PC-9 (cell line): ENCODE results near the gene TP53RK. TPM values are rescaled to one million over a fixed set of nuclear protein-coding genes. Genes with fewer than 3 reads are reported as not detected.

Experiments
- BruUV-seq: library from RNA; stranded (reverse); fragments of 400-500 nt; replicated peaks from 2 replicates; lab custom pipeline; 2021; lab: Mats Ljungman, UMichigan
- CTCF ChIA-PET: fragments of 300-600 bp; sonication (Branson Sonifier 250); formaldehyde crosslinking; loops from one replicate; lab custom pipeline; 2022; ENCODE audit warnings: antibody characterized with exemption; lab: Charles Lee
- POLR2A ChIA-PET: fragments of 300-600 bp; sonication (Branson Sonifier 250); formaldehyde crosslinking; loops from one replicate; lab custom pipeline; 2022; ENCODE audit warnings: antibody characterized with exemption; ENCODE audit not compliant: unreplicated experiment; lab: Charles Lee
- DNase-seq, 2 experiments: peaks; one replicate each; pipeline versions ENCODE4 v3.0.0 to v3.0.0-alpha.2; 2015 to 2022; ENCODE audit warnings: mixed read lengths in 1 of 2
- H2AFZ ChIP-seq: fragments of 200-600 bp; sonication (generic); 2 replicates; pipeline ENCODE4 v1.8.1; 2017; ENCODE audit warnings: antibody characterized with exemption
- H3F3A ChIP-seq: fragments of 200-600 bp; sonication (generic); 2 replicates; pipeline ENCODE4 v1.8.1; 2017; ENCODE audit warnings: antibody characterized with exemption, mild to moderate bottlenecking, low read depth; ENCODE audit not compliant: insufficient read depth
- H3K27ac ChIP-seq: fragments of 200-600 bp; sonication (generic); 2 replicates; pipeline ENCODE4 v1.6.1; 2016; ENCODE audit warnings: mixed run types
- H3K27me3 ChIP-seq: fragments of 200-600 bp; sonication (generic); 2 replicates; pipeline ENCODE4 v1.6.1; 2016; ENCODE audit warnings: low read depth, mixed run types; ENCODE audit not compliant: insufficient read depth
- H3K36me3 ChIP-seq: fragments of 200-600 bp; sonication (generic); 2 replicates; pipeline ENCODE4 v1.6.1; 2016; ENCODE audit warnings: low read depth, mixed run types
- H3K4me1 ChIP-seq: fragments of 200-600 bp; sonication (generic); replicated peaks from 2 replicates; pipeline ENCODE4 v1.6.1; 2016; ENCODE audit warnings: mixed run types; ENCODE audit not compliant: insufficient read depth
- H3K4me2 ChIP-seq: fragments of 200-600 bp; sonication (generic); 2 replicates; pipeline ENCODE4 v1.6.1; 2017; ENCODE audit warnings: mixed run types
- H3K4me3 ChIP-seq: fragments of 200-600 bp; sonication (generic); 2 replicates; pipeline ENCODE4 v1.6.1; 2016; ENCODE audit warnings: mixed run types
- H3K79me2 ChIP-seq: fragments of 200-600 bp; sonication (generic); 2 replicates; pipeline ENCODE4 v1.6.1; 2017; ENCODE audit warnings: low read depth, mixed run types
- H3K9me2 ChIP-seq: fragments of 200-600 bp; sonication (generic); 2 replicates; pipeline ENCODE4 v1.8.1; 2017; ENCODE audit warnings: mild to moderate bottlenecking; ENCODE audit not compliant: insufficient read depth
- H3K9me3 ChIP-seq: fragments of 200-600 bp; sonication (generic); 2 replicates; pipeline ENCODE4 v1.8.1; 2016; ENCODE audit warnings: low read depth; ENCODE audit not compliant: insufficient read depth
- H4K20me1 ChIP-seq: fragments of 200-600 bp; sonication (generic); 2 replicates; pipeline ENCODE4 v1.8.1; 2017; ENCODE audit not compliant: insufficient read depth
- CTCF ChIP-seq: fragments of 200-600 bp; sonication (generic); conservative IDR thresholded peaks from 2 replicates; pipeline ENCODE4 v1.6.1; 2017; ENCODE audit warnings: mixed run types, antibody characterized with exemption, mild to moderate bottlenecking, moderate library complexity
- EZH2 ChIP-seq: fragments of 200-600 bp; sonication (generic); IDR thresholded peaks from 2 replicates; pipeline ENCODE4 v1.8.0; 2017; ENCODE audit warnings: antibody characterized with exemption, low read depth
- intact Hi-C: fragments of 100-400 bp; cut with micrococcal nuclease; formaldehyde crosslinking; loops from one replicate; pipeline ENCODE4 v1.10.0; 2022; ENCODE audit not compliant: unreplicated experiment
- total RNA-seq: library from RNA; stranded (reverse); gene quantifications from 2 replicates; pipeline ENCODE4 v1.2.3, GENCODE V29; 2021

The TP53RK gene
- total RNA-seq, 1 experiment from 2014 or later, result 10.4 TPM

- no peaks in the 10 kb centered on the region for H3K36me3 ChIP-seq
- no peaks in the 10 kb centered on the region for H3K79me2 ChIP-seq
- H3K4me3 ChIP-seq, result peak within 1 kb of the TSS; percentile 77
- no peaks in the 10 kb centered on the region for H3K9me2 ChIP-seq
- peaks cover 10% of the 10 kb centered on the region for H3K4me1 ChIP-seq
- H3K4me2 ChIP-seq, result peak within 1 kb of the TSS; percentile 78
- ChIA-PET CTCF (no interaction called here), POLR2A (no interaction called here)
- H3K9me3 ChIP-seq, result peaks cover 8% of the 10 kb centered on the region
- H3K27me3 ChIP-seq, result no peaks in the 10 kb centered on the region
- TSS peak; percentile 55 for BruUV-seq
- TF ChIP-seq EZH2 (no peak), CTCF (no peak)
- H3F3A ChIP-seq, result no peaks in the 10 kb centered on the region
- DNase-seq, result peak; percentile 34 to 66
- H2AFZ ChIP-seq, result peak within 1 kb of the TSS; percentile 94
- H3K27ac ChIP-seq, result no peak within 1 kb of the TSS
- H4K20me1 ChIP-seq, result no peaks in the 10 kb centered on the region
- intact Hi-C loops, result no loop called here
These were observed 20.4 kb upstream of the TP53RK start, which contains the start of gene SLC2A10 for GRCh38 chr20:46709459-46710152. TSS of gene SLC2A10 (plus strand) at chr20:46709649. CDS start at chr20:46709737, 88 bp downstream.

- Histone ChIP-seq H3K36me3 (no peaks in the 10 kb centered on the region), H3K9me2 (no peaks in the 10 kb centered on the region), H2AFZ (peak overlapping the region; percentile 94), H3K4me2 (peak overlapping the region; percentile 78), H3K4me1 (peaks cover 10% of the 10 kb centered on the region), H3K79me2 (no peaks in the 10 kb centered on the region), H3K27ac (no peak overlapping the region), H3F3A (no peaks in the 10 kb centered on the region), H3K4me3 (peak overlapping the region; percentile 77; the same call in 1 of the 2 replicates), H3K27me3 (no peaks in the 10 kb centered on the region), H4K20me1 (no peaks in the 10 kb centered on the region), H3K9me3 (peaks cover 8% of the 10 kb centered on the region)
- ChIA-PET POLR2A (no interaction called here), CTCF (interaction anchor here (0.5 kb wide), 1 partner anchor 621 kb away, joined by 3 read pairs; no protein-coding TSS in a partner anchor)
- no peak for DNase-seq
- TF ChIP-seq CTCF, result no peak
- no peak for TF ChIP-seq EZH2
- no TSS peak for BruUV-seq
- intact Hi-C loops, result no loop called here
These were observed 19.8 kb upstream of the TP53RK start for GRCh38 chr20:46709055-46709458.

GRCh38 chr20:46708172-46708860 is 19.1 kb upstream of the TP53RK start:
- no peak overlapping the region for H3K4me3 ChIP-seq
- CTCF ChIA-PET, result interaction anchor here (0.5 kb wide), 1 partner anchor 621 kb away, joined by 3 read pairs; no protein-coding TSS in a partner anchor
- H3K36me3 ChIP-seq, result no peaks in the 10 kb centered on the region
- no peaks in the 10 kb centered on the region for H3K27me3 ChIP-seq
- H3F3A ChIP-seq, result no peaks in the 10 kb centered on the region
- no TSS peak for BruUV-seq
- no peak overlapping the region for H3K4me2 ChIP-seq
- peaks cover 8% of the 10 kb centered on the region for H3K9me3 ChIP-seq
- POLR2A ChIA-PET, result interaction anchor here (0.7 kb wide), 1 partner anchor 20 kb away, joined by 3 read pairs; no protein-coding TSS in a partner anchor
- H2AFZ ChIP-seq, result peak overlapping the region; percentile 94; the same call in 1 of the 2 replicates
- peaks cover 13% of the 10 kb centered on the region for H3K4me1 ChIP-seq
- no peaks in the 10 kb centered on the region for H4K20me1 ChIP-seq
- H3K9me2 ChIP-seq, result no peaks in the 10 kb centered on the region
- DNase-seq, result peak in 1 of 2 experiments; percentile 26
- no peak for TF ChIP-seq EZH2
- no peak; the same call in 1 of the 2 replicates for TF ChIP-seq CTCF
- intact Hi-C loops, result no loop called here
- H3K79me2 ChIP-seq, result no peaks in the 10 kb centered on the region
- H3K27ac ChIP-seq, result no peak overlapping the region
